Parathyroid adenoma (tissue), 2 donors: ENCODE measurements around the gene NFATC2.

ENCODE experiments used
- H2AFZ ChIP-seq: fragments of 300-600 bp; sonication (generic); one replicate; pipeline ENCODE4 v1.7.0; 2017; ENCODE audit warnings: antibody characterized with exemption, mild to moderate bottlenecking
- H3K27ac ChIP-seq: fragments of 300-600 bp; sonication (generic); one replicate; pipeline ENCODE4 v1.7.0; 2017
- H3K27me3 ChIP-seq: fragments of 300-600 bp; sonication (generic); one replicate; pipeline ENCODE4 v1.7.0; 2017; ENCODE audit warnings: low read length; ENCODE audit not compliant: control insufficient read depth, insufficient read depth
- H3K36me3 ChIP-seq: fragments of 300-600 bp; sonication (generic); one replicate; pipeline ENCODE4 v1.7.0; 2017; ENCODE audit warnings: low read length; ENCODE audit not compliant: control insufficient read depth, insufficient read depth
- H3K4me1 ChIP-seq: fragments of 300-600 bp; sonication (generic); one replicate; pipeline ENCODE4 v1.7.0; 2017; ENCODE audit warnings: control low read depth
- H3K4me2 ChIP-seq: fragments of 300-600 bp; sonication (generic); one replicate; pipeline ENCODE4 v1.7.0; 2017; ENCODE audit warnings: low read length
- H3K4me3 ChIP-seq: fragments of 300-600 bp; sonication (generic); one replicate; pipeline ENCODE4 v1.7.0; 2017; ENCODE audit warnings: low read depth, low read length
- H3K79me2 ChIP-seq: fragments of 300-600 bp; sonication (generic); one replicate; pipeline ENCODE4 v1.7.0; 2017; ENCODE audit warnings: control low read depth
- H3K9ac ChIP-seq: fragments of 300-600 bp; sonication (generic); one replicate; pipeline ENCODE4 v1.7.0; 2017; ENCODE audit warnings: mild to moderate bottlenecking
- H3K9me3 ChIP-seq: fragments of 300-600 bp; sonication (generic); one replicate; pipeline ENCODE4 v1.7.0; 2017; ENCODE audit warnings: low read length; ENCODE audit not compliant: control insufficient read depth
- TF ChIP-seq, protein P1 (sequence below): fragments of 300-600 bp; sonication (generic); IDR thresholded peaks from one replicate; pipeline ENCODE4 v1.7.0; 2017; ENCODE audit warnings: antibody characterized with exemption, mild to moderate bottlenecking
- donor health status: primary hyperparathyroidism.

NFATC2 gene

DNA sequence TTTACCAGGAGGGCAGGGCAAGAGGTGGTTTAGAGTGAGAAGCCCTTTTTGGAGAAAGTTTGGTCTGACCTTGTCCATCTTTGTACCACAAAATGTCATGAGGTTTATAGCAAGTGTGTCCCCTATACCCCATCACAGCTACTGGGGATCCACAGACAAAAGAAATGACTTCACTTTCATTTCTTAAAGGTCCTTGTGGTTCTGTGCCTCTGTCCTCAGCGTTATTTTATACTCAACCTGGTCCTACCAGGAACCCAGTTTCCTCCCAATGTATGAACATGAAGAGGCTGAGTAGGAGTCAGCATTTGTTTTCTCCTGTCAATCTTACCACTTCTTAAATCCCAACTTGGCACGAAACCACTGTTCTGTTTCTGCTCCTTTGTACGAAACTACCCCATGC, 157.6 kb downstream of the NFATC2 start:
- TF ChIP-seq, protein P1, sequence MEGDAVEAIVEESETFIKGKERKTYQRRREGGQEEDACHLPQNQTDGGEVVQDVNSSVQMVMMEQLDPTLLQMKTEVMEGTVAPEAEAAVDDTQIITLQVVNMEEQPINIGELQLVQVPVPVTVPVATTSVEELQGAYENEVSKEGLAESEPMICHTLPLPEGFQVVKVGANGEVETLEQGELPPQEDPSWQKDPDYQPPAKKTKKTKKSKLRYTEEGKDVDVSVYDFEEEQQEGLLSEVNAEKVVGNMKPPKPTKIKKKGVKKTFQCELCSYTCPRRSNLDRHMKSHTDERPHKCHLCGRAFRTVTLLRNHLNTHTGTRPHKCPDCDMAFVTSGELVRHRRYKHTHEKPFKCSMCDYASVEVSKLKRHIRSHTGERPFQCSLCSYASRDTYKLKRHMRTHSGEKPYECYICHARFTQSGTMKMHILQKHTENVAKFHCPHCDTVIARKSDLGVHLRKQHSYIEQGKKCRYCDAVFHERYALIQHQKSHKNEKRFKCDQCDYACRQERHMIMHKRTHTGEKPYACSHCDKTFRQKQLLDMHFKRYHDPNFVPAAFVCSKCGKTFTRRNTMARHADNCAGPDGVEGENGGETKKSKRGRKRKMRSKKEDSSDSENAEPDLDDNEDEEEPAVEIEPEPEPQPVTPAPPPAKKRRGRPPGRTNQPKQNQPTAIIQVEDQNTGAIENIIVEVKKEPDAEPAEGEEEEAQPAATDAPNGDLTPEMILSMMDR: no peak
- Histone ChIP-seq H3K27me3 (no peaks in the 10 kb centered on the region), H3K79me2 (no peaks in the 10 kb centered on the region), H3K4me1 (no peaks in the 10 kb centered on the region), H3K36me3 (no peaks in the 10 kb centered on the region), H3K4me3 (no peak overlapping the region), H3K9ac (no peak overlapping the region), H3K27ac (no peak overlapping the region), H3K9me3 (no peaks in the 10 kb centered on the region), H3K4me2 (no peak overlapping the region), H2AFZ (no peak overlapping the region)

DNA sequence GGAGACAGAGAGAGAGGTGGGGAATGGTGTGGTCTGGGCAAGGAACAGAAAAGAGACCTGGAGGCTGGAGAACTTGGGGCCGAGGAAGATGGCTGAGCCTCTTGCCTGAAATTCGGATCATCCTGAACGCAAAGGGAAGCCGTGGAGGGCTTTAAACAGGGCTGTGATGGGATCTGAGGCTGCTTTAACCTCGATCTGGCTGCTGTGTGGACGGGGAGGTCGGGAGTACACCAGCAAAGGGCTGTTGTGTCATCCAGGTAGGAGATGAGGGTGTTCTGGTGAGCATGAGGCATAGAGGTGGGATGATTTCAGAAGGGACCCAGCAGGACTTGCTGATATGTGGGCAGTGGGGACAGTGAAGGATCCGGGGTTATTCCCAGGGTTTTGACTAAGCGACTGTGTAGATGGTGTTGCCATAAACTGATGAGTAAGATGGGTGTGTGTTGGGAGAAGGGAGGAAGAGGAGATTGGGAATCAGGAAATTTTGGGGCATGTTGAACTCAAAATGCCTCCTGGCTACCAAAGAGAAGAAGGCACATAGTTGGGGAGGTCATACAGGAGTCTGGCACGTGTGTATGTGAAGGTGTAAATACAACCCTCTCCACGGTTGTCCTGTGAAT, 158.5 kb downstream of the NFATC2 start:
- Histone ChIP-seq H3K9ac (no peak overlapping the region), H3K4me3 (no peak overlapping the region), H3K4me1 (no peaks in the 10 kb centered on the region), H3K9me3 (no peaks in the 10 kb centered on the region), H3K36me3 (no peaks in the 10 kb centered on the region), H3K27ac (no peak overlapping the region), H2AFZ (no peak overlapping the region), H3K4me2 (no peak overlapping the region), H3K79me2 (no peaks in the 10 kb centered on the region), H3K27me3 (no peaks in the 10 kb centered on the region)
- TF ChIP-seq, protein P1: no peak

DNA sequence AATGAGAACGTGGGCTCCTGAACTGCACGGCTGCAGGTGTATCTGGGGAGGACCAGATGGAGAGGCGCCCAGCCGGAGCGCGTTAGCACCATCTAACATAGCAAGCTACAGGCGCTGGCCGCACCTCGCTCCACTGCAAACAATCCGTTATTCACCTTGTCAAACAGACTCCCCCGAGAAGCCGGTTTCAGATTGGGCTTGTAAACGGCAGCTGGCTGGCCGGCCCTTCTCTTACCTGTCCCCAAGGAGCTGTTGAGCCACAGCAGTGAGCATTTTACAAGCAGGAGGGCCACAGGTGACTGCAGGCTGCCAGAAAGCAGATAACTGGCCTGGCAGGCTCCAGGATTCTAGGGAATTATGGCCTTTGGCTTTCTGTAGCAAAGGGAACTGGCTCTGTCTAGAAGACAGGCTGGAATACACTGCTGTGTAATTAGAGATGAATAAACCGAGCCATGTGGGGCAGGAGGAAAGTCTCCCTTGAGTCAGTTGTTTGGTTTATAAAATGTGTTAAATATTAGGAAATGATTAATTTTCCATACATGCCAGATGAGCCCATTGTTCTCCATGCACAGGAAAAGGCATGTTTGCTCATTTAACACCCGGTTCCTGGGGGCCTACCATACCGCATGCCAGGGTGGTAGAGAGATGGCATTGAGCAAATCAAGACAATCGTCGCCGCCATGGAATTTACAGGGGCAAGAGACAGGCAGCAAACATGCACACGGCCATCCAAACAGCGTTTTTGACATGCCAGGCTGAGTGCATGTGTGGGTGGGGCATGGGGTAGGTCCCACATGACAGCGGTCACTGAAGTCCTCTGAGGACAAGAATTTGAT, 159.3 kb downstream of the NFATC2 start:
- Histone ChIP-seq H3K9me3 (no peaks in the 10 kb centered on the region), H3K4me3 (no peak overlapping the region), H3K9ac (no peak overlapping the region), H3K4me1 (no peaks in the 10 kb centered on the region), H3K4me2 (no peak overlapping the region), H3K27me3 (no peaks in the 10 kb centered on the region), H2AFZ (no peak overlapping the region), H3K79me2 (no peaks in the 10 kb centered on the region), H3K36me3 (no peaks in the 10 kb centered on the region), H3K27ac (no peak overlapping the region)
- TF ChIP-seq, protein P1: no peak

DNA sequence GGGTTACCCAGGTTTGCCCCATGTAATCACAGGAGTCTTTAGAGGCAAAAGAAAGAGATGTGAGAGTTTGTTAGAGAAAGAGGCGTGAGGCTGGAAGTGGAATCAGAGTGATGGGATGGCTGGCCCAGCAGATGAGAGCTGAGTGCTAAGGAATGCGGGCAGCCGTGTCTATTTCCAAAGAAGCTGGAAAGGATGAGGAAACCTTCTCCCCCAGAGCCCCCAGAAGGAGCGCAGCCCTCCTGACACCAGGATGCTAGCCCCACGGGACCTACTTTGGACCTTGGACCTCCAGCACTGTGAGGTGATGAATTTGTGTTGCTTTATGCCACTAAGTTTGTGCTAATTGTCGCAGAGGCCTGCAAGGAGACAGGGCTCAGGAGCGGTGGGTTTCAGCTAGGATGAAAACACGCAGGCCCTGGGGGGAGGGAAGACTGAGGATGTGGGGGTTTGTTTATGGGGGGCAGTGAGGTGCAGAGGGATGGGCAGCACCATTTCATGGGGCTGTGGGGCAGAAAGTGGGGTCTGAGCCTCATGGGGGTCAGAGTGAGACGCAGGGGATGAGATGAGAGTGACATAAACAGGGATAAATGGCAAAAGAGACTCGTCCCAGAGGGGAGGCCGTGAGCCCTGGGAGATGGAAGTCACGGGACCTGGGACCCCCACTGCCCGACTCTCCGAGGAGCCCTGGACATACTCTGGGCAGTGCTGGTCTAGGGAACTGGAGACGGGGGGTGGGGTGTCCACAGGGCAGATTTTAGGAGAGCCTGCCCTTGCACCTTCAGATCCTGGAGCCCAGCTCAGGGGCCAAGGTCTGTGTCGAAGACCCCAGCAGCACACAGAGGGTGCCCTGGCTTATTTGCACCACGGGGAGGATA, 160.2 kb downstream of the NFATC2 start:
- Histone ChIP-seq H2AFZ (no peak overlapping the region), H3K36me3 (no peaks in the 10 kb centered on the region), H3K9me3 (no peaks in the 10 kb centered on the region), H3K27me3 (no peaks in the 10 kb centered on the region), H3K9ac (no peak overlapping the region), H3K4me3 (no peak overlapping the region), H3K79me2 (no peaks in the 10 kb centered on the region), H3K4me1 (no peaks in the 10 kb centered on the region), H3K4me2 (no peak overlapping the region), H3K27ac (no peak overlapping the region)
- TF ChIP-seq, protein P1: no peak
